Measurements from ENCODE around the gene ATP5IF1. TPM values are rescaled to one million over a fixed set of nuclear protein-coding genes. Genes with fewer than 3 reads are reported as not detected.

ATP5IF1 gene
- total and polyA plus RNA-seq, 10 of the 15 experiments (the other 5 are each of a cell fraction or from before 2014, with no cell fraction given), result 253 to 1,210 (median 418) TPM

GRCh38 chr1:28199328-28200233, 36.3 kb upstream of the ATP5IF1 start (continued):
- 0 out of 2 replicates have a peak, but pooled peaks have one; percentile 37 for TF ChIP-seq CEBPZ (IDR thresholded peaks at IDR 0.05; ENCODE audit: low read depth, low read length)
- no peak for TF ChIP-seq ZBTB4 (CRISPR knock-in tag; IDR thresholded peaks at IDR 0.05)
- TF ChIP-seq PAX5 (IDR thresholded peaks at IDR 0.05; ENCODE audit: borderline replicate concordance, low read depth, low read length), result peak; percentile 88; the same call in 1 of the 2 replicates
- 0 out of 2 replicates have a peak, but pooled peaks have one; percentile 5 for TF ChIP-seq CBFB (IDR thresholded peaks at IDR 0.05; ENCODE audit: low read depth)
- TF ChIP-seq RUNX3 (IDR thresholded peaks at IDR 0.05; ENCODE audit: low read length), result peak; percentile 88
- peak; percentile 54; the same call in 1 of the 2 replicates for TF ChIP-seq GABPA (IDR thresholded peaks at IDR 0.05; ENCODE audit: low read depth)
- 0 out of 2 replicates have a peak, but pooled peaks have one; percentile 31 for TF ChIP-seq RCOR1 (conservative IDR thresholded peaks at IDR 0.05; ENCODE audit: low read depth, low read length)
- TF ChIP-seq CREB1 (IDR thresholded peaks at IDR 0.05; ENCODE audit: low read depth), result peak; percentile 71
- peak; percentile 58; the same call in 1 of the 2 replicates for TF ChIP-seq POLR2A (IDR thresholded peaks at IDR 0.05; ENCODE audit: low read depth, low read length)
- TF ChIP-seq PML (IDR thresholded peaks at IDR 0.05; ENCODE audit: low read length), result peak; percentile 53; the same call in 1 of the 2 replicates
- no peak for TF ChIP-seq MAX (IDR thresholded peaks at IDR 0.05; ENCODE audit: low read depth, low read length)
- TF ChIP-seq FOXK2 (IDR thresholded peaks at IDR 0.05), result peak; percentile 80
- peak; percentile 84 for TF ChIP-seq ATF7 (IDR thresholded peaks at IDR 0.05; ENCODE audit: low read depth)
- TF ChIP-seq E2F4 (IDR thresholded peaks at IDR 0.05; ENCODE audit: low read depth, low read length), result no peak
- TF ChIP-seq MEF2A (IDR thresholded peaks at IDR 0.05; ENCODE audit: insufficient read depth, low read depth, low read length), result peak; percentile 84
- no peak for TF ChIP-seq SUPT20H (IDR thresholded peaks at IDR 0.05; ENCODE audit: borderline replicate concordance, control insufficient read depth, low read depth, low read length)
- TF ChIP-seq ZNF24 (IDR thresholded peaks at IDR 0.05), result peak; percentile 3
- peak; percentile 89 for TF ChIP-seq BCL11A (IDR thresholded peaks at IDR 0.05; ENCODE audit: low read depth, low read length)
- no peak for TF ChIP-seq HDAC2 (IDR thresholded peaks at IDR 0.05)
- TF ChIP-seq CREM (IDR thresholded peaks at IDR 0.05; ENCODE audit: low read depth), result peak; percentile 90
- peak; percentile 76 for TF ChIP-seq NBN (IDR thresholded peaks at IDR 0.05)
- TF ChIP-seq IKZF1 (conservative IDR thresholded peaks at IDR 0.05), result peak; percentile 87
- peak; percentile 32; the same call in 1 of the 2 replicates for TF ChIP-seq SMC3 (IDR thresholded peaks at IDR 0.05; ENCODE audit: borderline replicate concordance, low read length)
- TF ChIP-seq SIX5 (IDR thresholded peaks at IDR 0.05; ENCODE audit: low read depth, low read length, severe bottlenecking), result no peak
